HepG2 (cell line): ENCODE measurements around the gene ESYT2. TPM values are rescaled to one million over a fixed set of nuclear protein-coding genes. Genes with fewer than 3 reads are reported as not detected.

Experiments
- ATAC-seq: fragments of 200-7000 bp; cut with Tn5 transposase; 3 replicates; pipeline ENCODE4 v1.9.1; 2020; ENCODE audit warnings: mild to moderate bottlenecking, moderate library complexity
- BruUV-seq: library from RNA; stranded (reverse); fragments of 400-500 nt; replicated peaks from 2 replicates; lab custom pipeline; 2021; lab: Mats Ljungman, UMichigan
- CTCF ChIA-PET: fragments of 300-600 bp; formaldehyde crosslinking; extraction: SDS; loops from one replicate; lab custom pipeline; 2021; ENCODE audit warnings: low total read pairs, inconsistent platforms, low intra/inter-chr PET ratio; lab: Yijun Ruan, JAX
- POLR2A ChIA-PET: fragments of 350-600 bp; sonication (Branson Sonifier 250); formaldehyde crosslinking; loops from one replicate; lab custom pipeline; 2020; ENCODE audit warnings: antibody characterized with exemption, inconsistent platforms; lab: Yijun Ruan, JAX
- DNase-seq: peaks from one replicate; pipeline ENCODE4 v3.0.0-alpha.2; 2015; ENCODE audit warnings: low spot score
- FAIRE-seq: peaks from 3 replicates; lab custom pipeline; 2011; peaks lifted over from hg19 to GRCh38; lab: Jason Lieb, UNC
- H2AFZ ChIP-seq: one replicate; pipeline ENCODE4 v1.6.1; 2011; ENCODE audit warnings: low read length, inconsistent platforms
- H3K27ac ChIP-seq: fragments of 300-600 bp; 3 replicates; pipeline ENCODE4 v1.8.0; 2011; ENCODE audit warnings: mixed run types, mild to moderate bottlenecking, mixed read lengths, low read length, inconsistent platforms; ENCODE audit not compliant: insufficient read depth; ENCODE audit errors: extremely low read length
- H3K27me3 ChIP-seq, 2 experiments: fragments of 200-600 bp in 1 of 2; 2 replicates in 1 of 2; 3 replicates in 1 of 2; pipeline versions ENCODE4 v1.6.0 to v1.8.0; 2011; ENCODE audit warnings: low read length in 2 of 2, mild to moderate bottlenecking in 2 of 2, moderate library complexity in 2 of 2, inconsistent platforms in 1 of 2; ENCODE audit not compliant: insufficient read depth in 2 of 2, control insufficient read depth in 1 of 2
- H3K36me3 ChIP-seq, 2 experiments: fragments of 200-600 bp in 1 of 2; replicated peaks in 1 of 2; 2 replicates in 1 of 2; 3 replicates in 1 of 2; pipeline versions ENCODE4 v1.5.1 to v1.8.0; 2011; ENCODE audit warnings: low read length in 2 of 2, inconsistent platforms in 1 of 2; ENCODE audit not compliant: insufficient read depth in 2 of 2, control insufficient read depth in 1 of 2
- H3K4me1 ChIP-seq: 2 replicates; pipeline ENCODE4 v1.5.1; 2012; ENCODE audit warnings: low read length, inconsistent platforms; ENCODE audit not compliant: insufficient read depth
- H3K4me2 ChIP-seq: 2 replicates; pipeline ENCODE4 v1.6.0; 2011; ENCODE audit warnings: low read depth, low read length, inconsistent platforms
- H3K4me3 ChIP-seq, 3 experiments: fragments of 200-600 bp in 1 of 3; sonication (generic), shearing (Covaris generic) in 1 of 3; replicated peaks in 1 of 3; 2 replicates each; pipeline ENCODE4 v1.5.1; 2011 to 2016; ENCODE audit warnings: low read length in 3 of 3, inconsistent platforms in 2 of 3, low read depth in 2 of 3, mild to moderate bottlenecking in 2 of 3, control low read depth in 1 of 3, mixed read lengths in 1 of 3; ENCODE audit not compliant: insufficient read depth in 1 of 3
- H3K79me2 ChIP-seq: one replicate; pipeline ENCODE4 v1.6.1; 2011; ENCODE audit warnings: low read length, inconsistent platforms; ENCODE audit not compliant: insufficient read depth
- H3K9ac ChIP-seq: 2 replicates; pipeline ENCODE4 v1.6.0; 2011; ENCODE audit warnings: mild to moderate bottlenecking, low read depth, low read length, inconsistent platforms; ENCODE audit not compliant: insufficient read depth
- H3K9me3 ChIP-seq: 2 replicates; pipeline ENCODE4 v1.5.1; 2012; ENCODE audit warnings: mild to moderate bottlenecking, low read length
- H4K20me1 ChIP-seq: 2 replicates; pipeline ENCODE4 v1.6.0; 2011; ENCODE audit warnings: inconsistent platforms, mild to moderate bottlenecking, low read length, moderate library complexity; ENCODE audit not compliant: insufficient read depth
- PBX2 ChIP-seq: IDR thresholded peaks from 2 replicates; pipeline ENCODE4 v1.6.1; 2016; ENCODE audit warnings: control low read depth
- REXO4 ChIP-seq: sonication (generic); formaldehyde crosslinking; IDR thresholded peaks from 2 replicates; pipeline ENCODE4 v1.8.0; 2022; ENCODE audit warnings: missing genetic modification reagents, mild to moderate bottlenecking, borderline replicate concordance
- ZNF747 ChIP-seq: sonication (generic); formaldehyde crosslinking; IDR thresholded peaks from 2 replicates; pipeline ENCODE4 v1.8.1; 2023; ENCODE audit warnings: missing genetic modification reagents, mild to moderate bottlenecking, borderline replicate concordance
- WGBS: methylation state at CpG from one replicate; pipeline ENCODE4 v1.1.6; 2017; ENCODE audit warnings: low lambda C conversion rate; 5-methylcytosine and 5-hydroxymethylcytosine counted together
- in situ Hi-C: cut with HindIII; loops from 2 replicates; pipeline ENCODE4 v1.10.0; 2017; ENCODE audit warnings: low pct_unique_long_range_greater_than_20kb; ENCODE audit not compliant: extremely low pct_ligation_motif_present
- intact Hi-C: fragments of 100-400 bp; cut with micrococcal nuclease; formaldehyde crosslinking; loops from one replicate; pipeline ENCODE4 v1.10.0; 2022; ENCODE audit not compliant: unreplicated experiment
- polyA plus RNA-seq, 8 experiments: library from polyadenylated mRNA; depleted of rRNA in 3 of 8; stranded (reverse) in 7 of 8; unstranded in 1 of 8; fragments of >200 nt; fragmentation: Illumina TruSeq in 4 of 8; extraction: Trizol in 4 of 8; gene quantifications; 2 replicates each; pipeline versions ENCODE4 v1.2.1 to v1.2.3, GENCODE V29; 2011 to 2016; ENCODE audit warnings: low read depth in 4 of 8, missing spikeins in 1 of 8, mixed read lengths in 1 of 8; ENCODE audit not compliant: insufficient read depth in 1 of 8
- total RNA-seq, 5 experiments: library from RNA; depleted of rRNA; stranded (reverse); fragments of >200 nt; fragmentation: Illumina TruSeq; extraction: Trizol; gene quantifications; 2 replicates each; pipeline ENCODE4 v1.2.3, GENCODE V29; 2016; ENCODE audit warnings: low read depth in 1 of 5
- TF ChIP-seq, protein P1 (sequence below): sonication (generic); formaldehyde crosslinking; IDR thresholded peaks from 2 replicates; pipeline ENCODE4 v1.4.0; 2020; ENCODE audit warnings: low read depth, missing genetic modification reagents

ESYT2 gene
- total and polyA plus RNA-seq, 2 of the 13 experiments (the other 11 are each of a cell fraction or from before 2014, with no cell fraction given): 28.5 to 37.3 TPM

DNA sequence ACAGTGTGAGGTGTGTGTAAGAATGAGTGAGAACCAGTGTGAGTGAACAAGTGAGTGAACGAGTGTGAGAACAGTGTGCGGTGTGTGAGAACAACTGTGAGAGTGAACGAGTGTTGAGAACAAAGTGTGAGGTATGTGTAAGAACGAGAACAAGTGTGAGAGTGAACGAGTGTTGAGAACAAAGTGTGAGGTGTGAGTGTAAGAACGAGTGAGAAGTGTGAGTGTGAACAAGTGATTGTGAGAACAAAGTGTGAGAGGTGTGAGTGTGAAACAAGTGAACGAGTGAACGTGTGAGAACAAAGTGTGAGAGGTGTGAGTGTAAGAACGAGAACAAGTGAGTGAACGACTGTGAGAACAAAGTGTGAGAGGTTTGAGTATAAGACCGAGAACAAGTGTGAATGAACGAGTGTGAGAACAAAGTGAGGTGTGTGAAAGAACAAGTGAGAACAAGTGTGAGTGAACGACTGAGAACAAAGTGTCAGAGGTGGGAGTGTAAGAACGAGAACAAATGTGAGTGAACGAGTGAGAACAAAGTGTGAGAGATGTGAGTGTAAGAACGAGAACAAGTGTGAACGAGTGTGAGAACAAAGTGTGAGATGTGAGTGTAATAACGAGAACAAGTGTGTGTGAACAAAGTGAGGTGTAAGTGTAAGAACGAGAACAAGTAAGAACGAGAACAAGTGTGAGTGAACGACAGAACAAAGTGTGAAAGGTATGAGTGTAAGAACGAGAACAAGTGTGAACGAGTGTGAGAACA lies 47.9 kb downstream of the ESYT2 start:
- ChIA-PET CTCF (no interaction called here), POLR2A (no interaction called here)
- Histone ChIP-seq H3K4me1 (no peaks in the 10 kb centered on the region), H3K79me2 (no peaks in the 10 kb centered on the region), H3K27ac (no peak overlapping the region), H3K4me2 (no peak overlapping the region), H3K36me3 (peaks cover 19 to 43% of the 10 kb centered on the region in 2 experiments), H3K9ac (no peak overlapping the region), H3K27me3 (no peaks in the 10 kb centered on the region), H2AFZ (no peak overlapping the region), H3K4me3 (no peak overlapping the region), H4K20me1 (no peaks in the 10 kb centered on the region), H3K9me3 (no peaks in the 10 kb centered on the region)
- intact Hi-C loops (loop anchor here (5.0 kb wide), 1 partner anchor 196 kb away; no protein-coding TSS in a partner anchor), in situ Hi-C loops (no loop called here)
- ATAC-seq (no peak), FAIRE-seq (peak; percentile 28), DNase-seq (no peak)
- 95% methylated on average over 23 of the region's 23 CpGs for WGBS
- BruUV-seq: no TSS peak
- TF ChIP-seq PBX2 (CRISPR knock-in tag) (no peak), ZNF747 (CRISPR knock-in tag) (no peak), REXO4 (CRISPR knock-in tag) (no peak)
- TF ChIP-seq, protein P1, sequence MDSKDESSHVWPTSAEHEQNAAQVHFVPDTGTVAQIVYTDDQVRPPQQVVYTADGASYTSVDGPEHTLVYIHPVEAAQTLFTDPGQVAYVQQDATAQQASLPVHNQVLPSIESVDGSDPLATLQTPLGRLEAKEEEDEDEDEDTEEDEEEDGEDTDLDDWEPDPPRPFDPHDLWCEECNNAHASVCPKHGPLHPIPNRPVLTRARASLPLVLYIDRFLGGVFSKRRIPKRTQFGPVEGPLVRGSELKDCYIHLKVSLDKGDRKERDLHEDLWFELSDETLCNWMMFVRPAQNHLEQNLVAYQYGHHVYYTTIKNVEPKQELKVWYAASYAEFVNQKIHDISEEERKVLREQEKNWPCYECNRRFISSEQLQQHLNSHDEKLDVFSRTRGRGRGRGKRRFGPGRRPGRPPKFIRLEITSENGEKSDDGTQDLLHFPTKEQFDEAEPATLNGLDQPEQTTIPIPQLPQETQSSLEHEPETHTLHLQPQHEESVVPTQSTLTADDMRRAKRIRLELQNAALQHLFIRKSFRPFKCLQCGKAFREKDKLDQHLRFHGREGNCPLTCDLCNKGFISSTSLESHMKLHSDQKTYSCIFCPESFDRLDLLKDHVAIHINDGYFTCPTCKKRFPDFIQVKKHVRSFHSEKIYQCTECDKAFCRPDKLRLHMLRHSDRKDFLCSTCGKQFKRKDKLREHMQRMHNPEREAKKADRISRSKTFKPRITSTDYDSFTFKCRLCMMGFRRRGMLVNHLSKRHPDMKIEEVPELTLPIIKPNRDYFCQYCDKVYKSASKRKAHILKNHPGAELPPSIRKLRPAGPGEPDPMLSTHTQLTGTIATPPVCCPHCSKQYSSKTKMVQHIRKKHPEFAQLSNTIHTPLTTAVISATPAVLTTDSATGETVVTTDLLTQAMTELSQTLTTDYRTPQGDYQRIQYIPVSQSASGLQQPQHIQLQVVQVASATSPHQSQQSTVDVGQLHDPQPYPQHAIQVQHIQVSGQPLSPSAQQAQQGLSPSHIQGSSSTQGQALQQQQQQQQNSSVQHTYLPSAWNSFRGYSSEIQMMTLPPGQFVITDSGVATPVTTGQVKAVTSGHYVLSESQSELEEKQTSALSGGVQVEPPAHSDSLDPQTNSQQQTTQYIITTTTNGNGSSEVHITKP (CRISPR knock-in tag): no peak
